ENCODE results near the gene SPRR3. TPM values are rescaled to one million over a fixed set of nuclear protein-coding genes. Genes with fewer than 3 reads are reported as not detected.
A peak's percentile ranks its signal among the peaks of the same experiment; 100 is the strongest.

SPRR3 gene
- total RNA-seq, 1 donor from 2014 or later = not detected

DNA sequence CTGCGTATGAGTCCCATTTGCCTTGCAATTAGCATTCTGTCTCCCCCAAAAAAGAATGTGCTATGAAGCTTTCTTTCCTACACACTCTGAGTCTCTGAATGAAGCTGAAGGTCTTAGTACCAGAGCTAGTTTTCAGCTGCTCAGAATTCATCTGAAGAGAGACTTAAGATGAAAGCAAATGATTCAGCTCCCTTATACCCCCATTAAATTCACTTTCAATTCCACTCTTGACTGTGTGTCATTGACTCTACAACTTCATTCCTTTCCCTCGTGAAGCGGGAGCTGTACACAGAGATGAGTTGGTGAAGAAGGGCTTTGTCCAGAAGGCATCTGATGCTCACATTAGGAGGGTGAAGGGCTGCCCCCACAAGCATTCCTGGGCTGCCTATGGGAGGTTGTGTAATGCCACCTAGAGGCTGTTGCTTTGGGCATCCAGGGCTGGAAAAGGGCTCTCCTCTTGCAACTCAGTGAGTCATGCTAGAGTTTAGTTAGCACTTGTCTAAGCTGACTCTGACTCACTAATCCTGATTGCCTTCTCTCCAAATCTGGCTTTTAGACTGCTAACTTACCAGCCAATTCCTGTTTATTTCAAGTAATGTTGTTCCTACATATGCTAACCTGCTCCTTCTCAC, 31.2 kb downstream of the SPRR3 start:
- DNase-seq (ENCODE audit: low spot score) = peak; percentile 18
- Mint-ChIP-seq H3K27me3 (ENCODE audit: unreplicated experiment) (no peaks in the 10 kb centered on the region), H3K4me1 (ENCODE audit: unreplicated experiment) (no peaks in the 10 kb centered on the region), H3K4me3 (ENCODE audit: unreplicated experiment) (no peak overlapping the region), H3K9me3 (ENCODE audit: unreplicated experiment) (no peaks in the 10 kb centered on the region), H3K27ac (ENCODE audit: unreplicated experiment) (no peak overlapping the region), H3K36me3 (ENCODE audit: low read depth, unreplicated experiment) (no peaks in the 10 kb centered on the region)
- TF ChIP-seq, protein P1, sequence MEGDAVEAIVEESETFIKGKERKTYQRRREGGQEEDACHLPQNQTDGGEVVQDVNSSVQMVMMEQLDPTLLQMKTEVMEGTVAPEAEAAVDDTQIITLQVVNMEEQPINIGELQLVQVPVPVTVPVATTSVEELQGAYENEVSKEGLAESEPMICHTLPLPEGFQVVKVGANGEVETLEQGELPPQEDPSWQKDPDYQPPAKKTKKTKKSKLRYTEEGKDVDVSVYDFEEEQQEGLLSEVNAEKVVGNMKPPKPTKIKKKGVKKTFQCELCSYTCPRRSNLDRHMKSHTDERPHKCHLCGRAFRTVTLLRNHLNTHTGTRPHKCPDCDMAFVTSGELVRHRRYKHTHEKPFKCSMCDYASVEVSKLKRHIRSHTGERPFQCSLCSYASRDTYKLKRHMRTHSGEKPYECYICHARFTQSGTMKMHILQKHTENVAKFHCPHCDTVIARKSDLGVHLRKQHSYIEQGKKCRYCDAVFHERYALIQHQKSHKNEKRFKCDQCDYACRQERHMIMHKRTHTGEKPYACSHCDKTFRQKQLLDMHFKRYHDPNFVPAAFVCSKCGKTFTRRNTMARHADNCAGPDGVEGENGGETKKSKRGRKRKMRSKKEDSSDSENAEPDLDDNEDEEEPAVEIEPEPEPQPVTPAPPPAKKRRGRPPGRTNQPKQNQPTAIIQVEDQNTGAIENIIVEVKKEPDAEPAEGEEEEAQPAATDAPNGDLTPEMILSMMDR (IDR thresholded peaks at IDR 0.05; ENCODE audit: unreplicated experiment) = no peak

DNA sequence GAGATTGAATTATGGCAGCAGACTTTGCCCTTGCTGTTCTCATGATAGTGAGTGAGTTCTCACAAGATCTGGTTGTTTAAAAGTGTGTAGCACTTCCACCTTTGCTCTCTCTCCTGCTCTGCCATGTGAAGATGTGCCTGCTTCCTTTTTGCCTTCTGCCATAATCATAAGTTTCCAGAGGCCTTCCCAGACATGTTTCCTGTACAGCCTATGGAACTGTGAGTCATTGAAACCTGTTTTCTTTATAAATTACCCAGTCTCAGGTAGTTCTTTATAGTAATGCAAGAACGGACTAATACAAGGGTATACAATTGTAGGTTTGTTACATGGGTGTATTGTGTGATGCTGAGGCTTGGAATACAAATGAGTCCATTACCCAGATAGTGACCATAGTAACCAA, 33.7 kb downstream of the SPRR3 start:
- no peak overlapping the region for H3K27ac Mint-ChIP-seq (ENCODE audit: unreplicated experiment)
- no peaks in the 10 kb centered on the region for H3K9me3 Mint-ChIP-seq (ENCODE audit: unreplicated experiment)
- no peaks in the 10 kb centered on the region for H3K27me3 Mint-ChIP-seq (ENCODE audit: unreplicated experiment)
- H3K4me3 Mint-ChIP-seq (ENCODE audit: unreplicated experiment) = no peak overlapping the region
- DNase-seq (ENCODE audit: low spot score) = no peak
- TF ChIP-seq, protein P1 (IDR thresholded peaks at IDR 0.05; ENCODE audit: unreplicated experiment) = no peak
- H3K36me3 Mint-ChIP-seq (ENCODE audit: low read depth, unreplicated experiment) = no peaks in the 10 kb centered on the region
- no peaks in the 10 kb centered on the region for H3K4me1 Mint-ChIP-seq (ENCODE audit: unreplicated experiment)

DNA sequence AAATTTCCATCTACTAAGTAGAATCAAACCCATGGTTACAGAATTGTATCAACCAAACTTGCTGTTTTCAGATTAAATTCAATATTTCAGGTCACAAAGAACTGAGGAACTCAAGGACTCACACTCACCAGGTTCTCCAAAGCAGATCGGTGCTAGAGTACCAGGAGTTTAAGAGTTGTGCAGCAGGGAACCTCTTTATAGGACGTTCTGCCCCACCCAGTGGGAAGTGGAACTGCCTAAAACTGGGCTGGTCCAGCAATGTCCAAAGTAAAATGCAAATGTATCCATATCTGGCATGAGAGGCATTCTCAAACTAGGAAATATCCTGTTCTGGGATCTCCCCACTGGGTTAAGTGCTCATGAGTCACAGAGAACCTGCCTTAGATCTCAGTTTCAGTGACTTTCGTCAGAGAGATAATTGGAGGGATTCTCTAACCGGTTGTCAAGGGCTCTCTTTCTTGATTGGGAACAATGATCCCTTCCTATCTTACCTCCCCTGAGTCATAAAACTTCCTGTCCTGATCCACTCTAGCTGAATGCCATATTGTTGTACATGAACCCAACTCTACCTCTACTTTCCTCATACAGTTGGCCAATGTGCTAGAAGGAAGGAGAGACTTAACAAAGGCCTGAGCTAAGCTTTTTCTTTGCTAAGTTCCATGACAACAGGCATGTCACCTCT, 39.5 kb downstream of the SPRR3 start, which contains the start of gene SPRR2D:
TSS of gene SPRR2D (minus strand) at position 171 of the 682 bp plus-strand sequence. CDS start 774 bp downstream, outside the sequence.
- no peak for DNase-seq (ENCODE audit: low spot score)
- TF ChIP-seq, protein P1 (IDR thresholded peaks at IDR 0.05; ENCODE audit: unreplicated experiment) = no peak
- Mint-ChIP-seq H3K4me1 (ENCODE audit: unreplicated experiment) (no peaks in the 10 kb centered on the region), H3K9me3 (ENCODE audit: unreplicated experiment) (no peaks in the 10 kb centered on the region), H3K36me3 (ENCODE audit: low read depth, unreplicated experiment) (no peaks in the 10 kb centered on the region), H3K4me3 (ENCODE audit: unreplicated experiment) (no peak within 1 kb of the TSS), H3K27me3 (ENCODE audit: unreplicated experiment) (peaks cover 1% of the 10 kb centered on the region), H3K27ac (ENCODE audit: unreplicated experiment) (no peak within 1 kb of the TSS)

DNA sequence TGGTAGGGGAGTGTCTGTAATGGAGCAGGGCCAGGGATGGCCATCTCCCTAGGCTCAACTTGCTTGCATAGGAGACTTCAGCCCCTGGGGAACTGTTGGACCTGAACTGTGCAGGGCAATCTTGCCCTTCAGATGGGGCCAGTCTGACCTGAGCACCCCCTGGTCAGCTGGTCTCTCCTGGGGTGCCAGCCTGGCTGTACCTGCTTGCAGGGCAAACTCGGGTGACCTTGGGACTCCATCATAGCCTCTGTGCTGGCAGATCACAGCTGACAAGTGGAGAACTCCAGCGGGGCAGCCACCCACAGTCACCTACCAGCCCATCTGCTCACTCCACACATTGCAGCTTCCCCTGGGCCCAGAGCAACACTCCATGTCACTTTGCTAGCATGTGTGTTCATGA, 47.7 kb downstream of the SPRR3 start:
- Mint-ChIP-seq H3K4me1 (ENCODE audit: unreplicated experiment) (no peaks in the 10 kb centered on the region), H3K36me3 (ENCODE audit: low read depth, unreplicated experiment) (no peaks in the 10 kb centered on the region), H3K27me3 (ENCODE audit: unreplicated experiment) (peaks cover 2% of the 10 kb centered on the region), H3K4me3 (ENCODE audit: unreplicated experiment) (no peak overlapping the region), H3K9me3 (ENCODE audit: unreplicated experiment) (no peaks in the 10 kb centered on the region), H3K27ac (ENCODE audit: unreplicated experiment) (no peak overlapping the region)
- TF ChIP-seq, protein P1 (IDR thresholded peaks at IDR 0.05; ENCODE audit: unreplicated experiment) = no peak
- no peak for DNase-seq (ENCODE audit: low spot score)

Other genes with a start within 250 kb of the SPRR3 start
- not detected for gene KPRP, start 243.7 kb upstream of the SPRR3 start, total RNA-seq (ENCODE audit: unreplicated experiment)
- gene LCE1F, start 226.6 kb upstream of the SPRR3 start, total RNA-seq (ENCODE audit: unreplicated experiment) = not detected
- gene LCE1E, start 215.5 kb upstream of the SPRR3 start, total RNA-seq (ENCODE audit: unreplicated experiment) = not detected
- gene LCE1D, start 205.0 kb upstream of the SPRR3 start, total RNA-seq (ENCODE audit: unreplicated experiment) = not detected
- gene LCE1C, start 195.1 kb upstream of the SPRR3 start, total RNA-seq (ENCODE audit: unreplicated experiment) = not detected
- not detected for gene LCE1B, start 189.8 kb upstream of the SPRR3 start, total RNA-seq (ENCODE audit: unreplicated experiment)
- not detected for gene LCE1A, start 174.3 kb upstream of the SPRR3 start, total RNA-seq (ENCODE audit: unreplicated experiment)
- not detected for gene LCE6A, start 158.9 kb upstream of the SPRR3 start, total RNA-seq (ENCODE audit: unreplicated experiment)
- gene LCE7A, start 141.8 kb upstream of the SPRR3 start, total RNA-seq (ENCODE audit: unreplicated experiment) = not detected
- not detected for gene SMCP, start 123.4 kb upstream of the SPRR3 start, total RNA-seq (ENCODE audit: unreplicated experiment)
- gene IVL, start 93.2 kb upstream of the SPRR3 start, total RNA-seq (ENCODE audit: unreplicated experiment) = not detected
- not detected for gene SPRR5, start 54.5 kb upstream of the SPRR3 start, total RNA-seq (ENCODE audit: unreplicated experiment)
- not detected for gene SPRR4, start 31.1 kb upstream of the SPRR3 start, total RNA-seq (ENCODE audit: unreplicated experiment)
- gene SPRR1A, start 17.7 kb upstream of the SPRR3 start, total RNA-seq (ENCODE audit: unreplicated experiment) = not detected
- gene SPRR1B, start 29.5 kb downstream of the SPRR3 start, total RNA-seq (ENCODE audit: unreplicated experiment) = not detected
- gene SPRR2D, start 39.4 kb downstream of the SPRR3 start, total RNA-seq (ENCODE audit: unreplicated experiment) = not detected
- not detected for gene SPRR2A, start 55.8 kb downstream of the SPRR3 start, total RNA-seq (ENCODE audit: unreplicated experiment)
- gene SPRR2B, start 69.9 kb downstream of the SPRR3 start, total RNA-seq (ENCODE audit: unreplicated experiment) = not detected
- not detected for gene SPRR2E, start 92.8 kb downstream of the SPRR3 start, total RNA-seq (ENCODE audit: unreplicated experiment)
- not detected for gene SPRR2F, start 111.8 kb downstream of the SPRR3 start, total RNA-seq (ENCODE audit: unreplicated experiment)
- not detected for gene SPRR2G, start 149.1 kb downstream of the SPRR3 start, total RNA-seq (ENCODE audit: unreplicated experiment)
- gene LELP1, start 201.7 kb downstream of the SPRR3 start, total RNA-seq (ENCODE audit: unreplicated experiment) = not detected
- gene PRR9, start 215.8 kb downstream of the SPRR3 start, total RNA-seq (ENCODE audit: unreplicated experiment) = not detected